ENCODE measurements around the gene HEBP2. TPM values are rescaled to one million over a fixed set of nuclear protein-coding genes. Genes with fewer than 3 reads are reported as not detected.

HEBP2 gene
- total RNA-seq, 4 donors from 2014 or later, result 120 to 243 (median 185) TPM

GRCh38 chr6:138403324-138403800 lies 661 bp upstream of the HEBP2 start:
- Histone ChIP-seq H3K36me3 (peaks cover 0 to 25% (median 15%) of the 10 kb centered on the region in 3 donors), H3K4me1 (peaks cover 0 to 12% (median 3%) of the 10 kb centered on the region in 4 donors), H3K4me3 (peak overlapping the region; percentile 70 to 92 (median 89)), H3K9me3 (no peaks in the 10 kb centered on the region), H3K27ac (peak overlapping the region; percentile 95 to 98 (median 96)), H3K27me3 (no peaks in the 10 kb centered on the region)
- DNase-seq (ENCODE audit: low spot score in 2 of 2), result no peak
- whole genome bisulfite sequencing, 2 donors, result 0 to 1% methylated on average over 4 to 25 of the region's 30 CpGs
- no peak for TF ChIP-seq EP300 (IDR thresholded peaks at IDR 0.05)
- no peak for TF ChIP-seq POLR2A (IDR thresholded peaks at IDR 0.05)
- TF ChIP-seq CTCF (IDR thresholded peaks at IDR 0.05), result peak in 2 of 5 experiments; percentile 12 to 18

GRCh38 chr6:138404666-138405337 lies 779 bp downstream of the HEBP2 start:
- H3K9me3 ChIP-seq, result no peaks in the 10 kb centered on the region
- 4 to 8% methylated on average over 33 to 35 of the region's 35 CpGs for WGBS, 2 donors
- H3K4me1 ChIP-seq, result peaks cover 0 to 13% (median 3%) of the 10 kb centered on the region in 4 donors
- H3K27ac ChIP-seq, result peak overlapping the region; percentile 95 to 98 (median 96)
- no peak for TF ChIP-seq EP300 (IDR thresholded peaks at IDR 0.05)
- no peak for TF ChIP-seq CTCF (IDR thresholded peaks at IDR 0.05)
- TF ChIP-seq POLR2A (IDR thresholded peaks at IDR 0.05), result no peak
- DNase-seq (ENCODE audit: low spot score in 2 of 2), result peak in 1 of 2 donors; percentile 14
- H3K27me3 ChIP-seq, result no peaks in the 10 kb centered on the region
- peaks cover 0 to 40% (median 16%) of the 10 kb centered on the region in 3 donors for H3K36me3 ChIP-seq
- H3K4me3 ChIP-seq, result peak overlapping the region; percentile 70 to 92 (median 89)

GRCh38 chr6:138405816-138406413 lies 1.9 kb downstream of the HEBP2 start:
- TF ChIP-seq EP300 (IDR thresholded peaks at IDR 0.05), result no peak
- no peak for TF ChIP-seq POLR2A (IDR thresholded peaks at IDR 0.05)
- TF ChIP-seq CTCF (IDR thresholded peaks at IDR 0.05), result no peak
- DNase-seq (ENCODE audit: low spot score in 2 of 2), result no peak
- WGBS, 2 donors, result 87 to 88% methylated on average over 5 of the region's 5 CpGs
- H3K4me3 ChIP-seq, result peak overlapping the region in 1 of 4 donors; percentile 6
- H3K36me3 ChIP-seq, result peaks cover 0 to 49% (median 16%) of the 10 kb centered on the region in 3 donors
- H3K4me1 ChIP-seq, result peaks cover 0 to 25% (median 6%) of the 10 kb centered on the region in 4 donors
- H3K9me3 ChIP-seq, result no peaks in the 10 kb centered on the region
- H3K27ac ChIP-seq, result peak overlapping the region in 2 of 4 donors; percentile 95 to 96
- H3K27me3 ChIP-seq, result no peaks in the 10 kb centered on the region

GRCh38 chr6:138406443-138406842 lies 2.4 kb downstream of the HEBP2 start:
- no peaks in the 10 kb centered on the region for H3K27me3 ChIP-seq
- H3K4me1 ChIP-seq, result peaks cover 0 to 29% (median 6%) of the 10 kb centered on the region in 4 donors
- no peak for DNase-seq (ENCODE audit: low spot score in 2 of 2)
- WGBS, 2 donors, result 74 to 82% methylated on average over 2 of the region's 2 CpGs
- no peaks in the 10 kb centered on the region for H3K9me3 ChIP-seq
- H3K36me3 ChIP-seq, result peaks cover 0 to 55% (median 16%) of the 10 kb centered on the region in 3 donors
- TF ChIP-seq POLR2A (IDR thresholded peaks at IDR 0.05), result no peak
- TF ChIP-seq EP300 (IDR thresholded peaks at IDR 0.05), result no peak
- no peak for TF ChIP-seq CTCF (IDR thresholded peaks at IDR 0.05)
- no peak overlapping the region for H3K27ac ChIP-seq
- H3K4me3 ChIP-seq, result no peak overlapping the region

All from tibial nerve (tissue), 4 donors.